K562 (cell line): Measurements from ENCODE around the gene PRKAA1.

Source experiments
- CBX3 ChIP-seq, 2 experiments: IDR thresholded peaks; 1 replicate in 1 of 2; 2 replicates in 1 of 2; pipeline ENCODE4 v1.6.1; 2012; ENCODE audit warnings: inconsistent platforms in 2 of 2, low read length in 2 of 2, borderline replicate concordance in 1 of 2, control low read depth in 1 of 2
- GABPA ChIP-seq: fragments of 200-800 bp; sonication (Bioruptor generic); conservative IDR thresholded peaks from 2 replicates; pipeline ENCODE4 v1.6.1; 2016; ENCODE audit warnings: low read depth, missing genetic modification characterization, missing compliant biosample characterization
- NFIX ChIP-seq: fragments of 250-450 bp; sonication (Bioruptor Pico); IDR thresholded peaks from 2 replicates; pipeline ENCODE4 v1.4.0; 2020; ENCODE audit warnings: low read depth, mild to moderate bottlenecking, moderate library complexity
- POLR2A ChIP-seq: fragments of 450-650 bp; conservative IDR thresholded peaks from 2 replicates; pipeline ENCODE4 v1.6.1; 2016
- SETDB1 ChIP-seq: IDR thresholded peaks from one replicate; pipeline ENCODE4 v1.6.1; 2012; ENCODE audit warnings: low read length, control low read depth, inconsistent platforms
- TAF7 ChIP-seq: fragments of 450-650 bp; IDR thresholded peaks from 2 replicates; pipeline ENCODE4 v1.6.1; 2016; ENCODE audit warnings: missing genetic modification characterization, missing compliant biosample characterization
- YBX1 ChIP-seq: fragments of 450-650 bp; IDR thresholded peaks from 2 replicates; pipeline ENCODE4 v1.7.1; 2016; ENCODE audit warnings: mild to moderate bottlenecking
- ZNF133 ChIP-seq: fragments of 250-450 bp; sonication (Bioruptor Pico); IDR thresholded peaks from 2 replicates; pipeline ENCODE4 v1.4.0; 2020; ENCODE audit warnings: mild to moderate bottlenecking
- TF ChIP-seq, protein P1 (sequence below): fragments of 450-650 bp; formaldehyde crosslinking; IDR thresholded peaks from 2 replicates; pipeline ENCODE4 v1.4.0; 2022; ENCODE audit warnings: missing genetic modification characterization
- TF ChIP-seq, protein P2 (sequence below): fragments of 450-650 bp; IDR thresholded peaks from 2 replicates; pipeline ENCODE4 v1.6.1; 2016; ENCODE audit warnings: low read depth
- TF ChIP-seq, protein P3 (sequence below), 3 experiments: IDR thresholded peaks in 2 of 3; conservative IDR thresholded peaks in 1 of 3; 2 replicates each; pipeline ENCODE4 v1.5.1; 2011 to 2012; ENCODE audit warnings: low read length in 3 of 3, mild to moderate bottlenecking in 3 of 3, control low read depth in 2 of 3, improper control_type of control experiment in 1 of 3, inconsistent platforms in 1 of 3, low read depth in 1 of 3, mixed read lengths in 1 of 3, moderate library complexity in 1 of 3; ENCODE audit not compliant: insufficient read depth in 2 of 3

DNA sequence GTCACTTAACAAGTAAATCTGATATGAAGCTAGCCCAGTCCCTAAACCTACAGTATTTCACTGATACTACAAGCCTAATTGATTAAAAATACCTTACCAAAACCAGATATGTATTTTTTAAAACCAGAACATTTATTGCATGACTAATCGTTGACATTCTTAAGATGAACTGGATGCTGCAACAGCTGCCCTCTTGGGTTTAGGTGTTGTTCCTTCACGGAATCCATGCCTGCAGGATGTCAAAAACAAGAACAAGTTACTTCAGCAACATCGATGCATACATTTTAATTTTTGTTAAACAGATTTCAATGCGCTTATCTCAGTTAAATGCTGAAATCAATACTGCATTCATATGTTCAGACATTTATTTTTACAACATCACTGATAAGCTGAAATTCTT, 34.2 kb upstream of the PRKAA1 start:
- no peak for TF ChIP-seq GABPA (tag)
- no peak for TF ChIP-seq YBX1
- TF ChIP-seq, protein P1, sequence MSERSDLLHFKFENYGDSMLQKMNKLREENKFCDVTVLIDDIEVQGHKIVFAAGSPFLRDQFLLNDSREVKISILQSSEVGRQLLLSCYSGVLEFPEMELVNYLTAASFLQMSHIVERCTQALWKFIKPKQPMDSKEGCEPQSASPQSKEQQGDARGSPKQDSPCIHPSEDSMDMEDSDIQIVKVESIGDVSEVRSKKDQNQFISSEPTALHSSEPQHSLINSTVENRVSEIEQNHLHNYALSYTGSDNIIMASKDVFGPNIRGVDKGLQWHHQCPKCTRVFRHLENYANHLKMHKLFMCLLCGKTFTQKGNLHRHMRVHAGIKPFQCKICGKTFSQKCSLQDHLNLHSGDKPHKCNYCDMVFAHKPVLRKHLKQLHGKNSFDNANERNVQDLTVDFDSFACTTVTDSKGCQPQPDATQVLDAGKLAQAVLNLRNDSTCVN (CRISPR knock-in tag): no peak
- no peak for TF ChIP-seq ZNF133 (CRISPR knock-in tag)
- TF ChIP-seq, protein P2, sequence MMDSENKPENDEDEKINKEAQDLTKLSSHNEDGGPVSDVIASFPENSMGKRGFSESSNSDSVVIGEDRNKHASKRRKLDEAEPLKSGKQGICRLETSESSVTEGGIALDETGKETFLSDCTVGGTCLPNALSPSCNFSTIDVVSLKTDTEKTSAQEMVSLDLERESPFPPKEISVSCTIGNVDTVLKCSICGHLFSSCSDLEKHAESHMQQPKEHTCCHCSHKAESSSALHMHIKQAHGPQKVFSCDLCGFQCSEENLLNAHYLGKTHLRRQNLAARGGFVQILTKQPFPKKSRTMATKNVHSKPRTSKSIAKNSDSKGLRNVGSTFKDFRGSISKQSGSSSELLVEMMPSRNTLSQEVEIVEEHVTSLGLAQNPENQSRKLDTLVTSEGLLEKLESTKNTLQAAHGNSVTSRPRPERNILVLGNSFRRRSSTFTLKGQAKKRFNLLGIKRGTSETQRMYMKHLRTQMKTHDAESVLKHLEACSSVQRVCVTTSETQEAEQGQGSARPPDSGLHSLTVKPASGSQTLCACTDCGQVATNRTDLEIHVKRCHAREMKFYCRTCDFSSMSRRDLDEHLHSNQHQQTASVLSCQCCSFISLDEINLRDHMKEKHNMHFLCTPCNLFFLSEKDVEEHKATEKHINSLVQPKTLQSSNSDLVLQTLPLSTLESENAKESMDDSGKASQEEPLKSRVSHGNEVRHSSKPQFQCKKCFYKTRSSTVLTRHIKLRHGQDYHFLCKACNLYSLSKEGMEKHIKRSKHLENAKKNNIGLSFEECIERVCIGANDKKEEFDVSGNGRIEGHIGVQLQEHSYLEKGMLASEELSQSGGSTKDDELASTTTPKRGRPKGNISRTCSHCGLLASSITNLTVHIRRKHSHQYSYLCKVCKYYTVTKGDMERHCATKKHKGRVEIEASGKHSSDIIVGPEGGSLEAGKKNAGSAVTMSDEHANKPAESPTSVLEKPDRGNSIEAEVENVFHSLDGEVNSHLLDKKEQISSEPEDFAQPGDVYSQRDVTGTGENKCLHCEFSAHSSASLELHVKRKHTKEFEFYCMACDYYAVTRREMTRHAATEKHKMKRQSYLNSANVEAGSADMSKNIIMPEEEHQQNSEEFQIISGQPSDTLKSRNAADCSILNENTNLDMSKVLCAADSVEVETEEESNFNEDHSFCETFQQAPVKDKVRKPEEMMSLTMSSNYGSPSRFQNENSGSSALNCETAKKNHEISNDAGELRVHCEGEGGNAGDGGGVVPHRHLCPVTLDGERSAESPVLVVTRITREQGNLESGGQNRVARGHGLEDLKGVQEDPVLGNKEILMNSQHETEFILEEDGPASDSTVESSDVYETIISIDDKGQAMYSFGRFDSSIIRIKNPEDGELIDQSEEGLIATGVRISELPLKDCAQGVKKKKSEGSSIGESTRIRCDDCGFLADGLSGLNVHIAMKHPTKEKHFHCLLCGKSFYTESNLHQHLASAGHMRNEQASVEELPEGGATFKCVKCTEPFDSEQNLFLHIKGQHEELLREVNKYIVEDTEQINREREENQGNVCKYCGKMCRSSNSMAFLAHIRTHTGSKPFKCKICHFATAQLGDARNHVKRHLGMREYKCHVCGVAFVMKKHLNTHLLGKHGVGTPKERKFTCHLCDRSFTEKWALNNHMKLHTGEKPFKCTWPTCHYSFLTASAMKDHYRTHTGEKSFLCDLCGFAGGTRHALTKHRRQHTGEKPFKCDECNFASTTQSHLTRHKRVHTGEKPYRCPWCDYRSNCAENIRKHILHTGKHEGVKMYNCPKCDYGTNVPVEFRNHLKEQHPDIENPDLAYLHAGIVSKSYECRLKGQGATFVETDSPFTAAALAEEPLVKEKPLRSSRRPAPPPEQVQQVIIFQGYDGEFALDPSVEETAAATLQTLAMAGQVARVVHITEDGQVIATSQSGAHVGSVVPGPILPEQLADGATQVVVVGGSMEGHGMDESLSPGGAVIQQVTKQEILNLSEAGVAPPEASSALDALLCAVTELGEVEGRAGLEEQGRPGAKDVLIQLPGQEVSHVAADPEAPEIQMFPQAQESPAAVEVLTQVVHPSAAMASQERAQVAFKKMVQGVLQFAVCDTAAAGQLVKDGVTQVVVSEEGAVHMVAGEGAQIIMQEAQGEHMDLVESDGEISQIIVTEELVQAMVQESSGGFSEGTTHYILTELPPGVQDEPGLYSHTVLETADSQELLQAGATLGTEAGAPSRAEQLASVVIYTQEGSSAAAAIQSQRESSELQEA: no peak
- TF ChIP-seq POLR2A: no peak
- no peak for TF ChIP-seq CBX3 (IDR thresholded peaks at IDR 0.05; ENCODE audit: borderline replicate concordance in 1 of 2, low read length in 2 of 2)
- no peak for TF ChIP-seq NFIX (CRISPR knock-in tag)
- TF ChIP-seq, protein P3, sequence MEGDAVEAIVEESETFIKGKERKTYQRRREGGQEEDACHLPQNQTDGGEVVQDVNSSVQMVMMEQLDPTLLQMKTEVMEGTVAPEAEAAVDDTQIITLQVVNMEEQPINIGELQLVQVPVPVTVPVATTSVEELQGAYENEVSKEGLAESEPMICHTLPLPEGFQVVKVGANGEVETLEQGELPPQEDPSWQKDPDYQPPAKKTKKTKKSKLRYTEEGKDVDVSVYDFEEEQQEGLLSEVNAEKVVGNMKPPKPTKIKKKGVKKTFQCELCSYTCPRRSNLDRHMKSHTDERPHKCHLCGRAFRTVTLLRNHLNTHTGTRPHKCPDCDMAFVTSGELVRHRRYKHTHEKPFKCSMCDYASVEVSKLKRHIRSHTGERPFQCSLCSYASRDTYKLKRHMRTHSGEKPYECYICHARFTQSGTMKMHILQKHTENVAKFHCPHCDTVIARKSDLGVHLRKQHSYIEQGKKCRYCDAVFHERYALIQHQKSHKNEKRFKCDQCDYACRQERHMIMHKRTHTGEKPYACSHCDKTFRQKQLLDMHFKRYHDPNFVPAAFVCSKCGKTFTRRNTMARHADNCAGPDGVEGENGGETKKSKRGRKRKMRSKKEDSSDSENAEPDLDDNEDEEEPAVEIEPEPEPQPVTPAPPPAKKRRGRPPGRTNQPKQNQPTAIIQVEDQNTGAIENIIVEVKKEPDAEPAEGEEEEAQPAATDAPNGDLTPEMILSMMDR (IDR thresholded peaks at IDR 0.05 in 2 of 3, conservative IDR thresholded peaks at IDR 0.05 in 1 of 3; ENCODE audit: insufficient read depth in 2 of 3, low read depth in 1 of 3, low read length in 3 of 3): no peak
- TF ChIP-seq TAF7 (tag): no peak
- no peak for TF ChIP-seq SETDB1
